Measurements from ENCODE around the gene PCDHGA1.

- TF ChIP-seq, protein P1, sequence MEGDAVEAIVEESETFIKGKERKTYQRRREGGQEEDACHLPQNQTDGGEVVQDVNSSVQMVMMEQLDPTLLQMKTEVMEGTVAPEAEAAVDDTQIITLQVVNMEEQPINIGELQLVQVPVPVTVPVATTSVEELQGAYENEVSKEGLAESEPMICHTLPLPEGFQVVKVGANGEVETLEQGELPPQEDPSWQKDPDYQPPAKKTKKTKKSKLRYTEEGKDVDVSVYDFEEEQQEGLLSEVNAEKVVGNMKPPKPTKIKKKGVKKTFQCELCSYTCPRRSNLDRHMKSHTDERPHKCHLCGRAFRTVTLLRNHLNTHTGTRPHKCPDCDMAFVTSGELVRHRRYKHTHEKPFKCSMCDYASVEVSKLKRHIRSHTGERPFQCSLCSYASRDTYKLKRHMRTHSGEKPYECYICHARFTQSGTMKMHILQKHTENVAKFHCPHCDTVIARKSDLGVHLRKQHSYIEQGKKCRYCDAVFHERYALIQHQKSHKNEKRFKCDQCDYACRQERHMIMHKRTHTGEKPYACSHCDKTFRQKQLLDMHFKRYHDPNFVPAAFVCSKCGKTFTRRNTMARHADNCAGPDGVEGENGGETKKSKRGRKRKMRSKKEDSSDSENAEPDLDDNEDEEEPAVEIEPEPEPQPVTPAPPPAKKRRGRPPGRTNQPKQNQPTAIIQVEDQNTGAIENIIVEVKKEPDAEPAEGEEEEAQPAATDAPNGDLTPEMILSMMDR (IDR thresholded peaks at IDR 0.05; ENCODE audit: low read length) = no peak
- no peak for TF ChIP-seq EZH2phosphoT487 (IDR thresholded peaks at IDR 0.05; ENCODE audit: low read length)
- no peak for TF ChIP-seq EZH2 (optimal IDR thresholded peaks at IDR 0.05; ENCODE audit: low read depth, low read length)
Measured at GRCh38 chr5:141506381-141507155, 176.3 kb downstream of the PCDHGA1 start.
